Endothelial cell of umbilical vein (primary cell): ENCODE results near the gene DENND1B.

Source experiments
- CTCF ChIP-seq, 2 donors: IDR thresholded peaks; 1 replicate in 1 of 2; 2 replicates in 1 of 2; pipeline ENCODE4 v1.5.1; 2011; ENCODE audit warnings: low read length in 2 of 2, mild to moderate bottlenecking in 2 of 2, moderate library complexity in 2 of 2, control low read depth in 1 of 2, inconsistent platforms in 1 of 2, low read depth in 1 of 2; ENCODE audit not compliant: insufficient read depth in 1 of 2; ENCODE audit errors: extremely low read depth in 1 of 2
- TF ChIP-seq, protein P1 (sequence below): IDR thresholded peaks from 2 replicates; pipeline ENCODE4 v1.6.1; 2011; ENCODE audit not compliant: insufficient read depth, insufficient read length

DNA sequence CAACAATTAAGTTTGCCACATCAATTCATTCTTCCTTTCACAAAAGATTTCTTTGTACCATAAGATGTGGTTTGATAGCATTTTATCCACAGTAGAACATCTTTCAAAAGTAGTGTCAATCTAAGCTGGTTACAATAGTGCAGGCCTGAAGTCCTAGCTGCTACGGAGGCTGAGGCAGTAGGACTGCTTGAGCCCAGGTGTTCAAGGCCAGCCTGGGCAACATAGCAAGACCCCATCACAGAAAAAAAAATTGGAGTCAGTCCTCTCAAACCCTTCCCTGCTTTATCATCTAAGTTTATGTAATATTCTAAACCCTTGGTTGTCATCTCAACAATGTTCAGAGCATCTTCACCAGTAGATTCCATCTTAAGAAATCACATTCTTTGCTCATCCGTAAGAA, 31.7 kb downstream of the DENND1B start:
- no peak for TF ChIP-seq CTCF (IDR thresholded peaks at IDR 0.05; ENCODE audit: extremely low read depth in 1 of 2, insufficient read depth in 1 of 2, low read depth in 1 of 2, low read length in 2 of 2)
- TF ChIP-seq, protein P1, sequence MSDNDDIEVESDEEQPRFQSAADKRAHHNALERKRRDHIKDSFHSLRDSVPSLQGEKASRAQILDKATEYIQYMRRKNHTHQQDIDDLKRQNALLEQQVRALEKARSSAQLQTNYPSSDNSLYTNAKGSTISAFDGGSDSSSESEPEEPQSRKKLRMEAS, result no peak
